Measurements from ENCODE around the gene CHRDL2.

DNA sequence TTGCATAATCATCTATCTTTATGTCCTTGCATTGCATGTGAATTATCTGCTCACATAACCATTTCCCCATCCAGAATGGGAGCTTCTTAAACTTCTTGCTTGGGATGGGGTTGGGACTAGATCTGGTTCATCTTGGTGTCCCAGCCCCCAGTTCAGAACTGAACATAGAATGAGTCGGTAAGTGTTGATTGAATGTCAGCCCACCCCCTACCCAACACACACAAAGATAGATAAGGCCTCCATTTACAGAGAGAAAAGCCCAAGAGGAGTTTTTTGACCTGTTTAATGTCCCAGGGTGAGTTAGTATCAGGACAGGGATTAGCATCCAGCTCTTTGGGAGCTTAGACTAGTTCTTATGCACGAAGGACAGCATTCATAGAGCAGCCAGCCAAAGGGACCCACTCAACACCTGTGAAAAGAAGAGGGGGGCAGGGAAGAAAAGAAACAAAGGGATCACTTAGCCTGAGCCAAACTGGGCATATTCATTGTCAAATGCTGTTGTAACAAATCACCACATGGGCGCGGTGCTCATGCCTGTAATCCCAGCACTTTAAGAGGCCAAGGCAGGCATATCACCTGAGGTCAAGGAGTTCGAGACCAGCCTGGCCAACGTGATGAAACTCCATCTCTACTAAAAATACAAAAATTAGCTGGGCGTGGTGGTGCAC lies 57.4 kb downstream of the CHRDL2 start:
- TF ChIP-seq, protein P1, sequence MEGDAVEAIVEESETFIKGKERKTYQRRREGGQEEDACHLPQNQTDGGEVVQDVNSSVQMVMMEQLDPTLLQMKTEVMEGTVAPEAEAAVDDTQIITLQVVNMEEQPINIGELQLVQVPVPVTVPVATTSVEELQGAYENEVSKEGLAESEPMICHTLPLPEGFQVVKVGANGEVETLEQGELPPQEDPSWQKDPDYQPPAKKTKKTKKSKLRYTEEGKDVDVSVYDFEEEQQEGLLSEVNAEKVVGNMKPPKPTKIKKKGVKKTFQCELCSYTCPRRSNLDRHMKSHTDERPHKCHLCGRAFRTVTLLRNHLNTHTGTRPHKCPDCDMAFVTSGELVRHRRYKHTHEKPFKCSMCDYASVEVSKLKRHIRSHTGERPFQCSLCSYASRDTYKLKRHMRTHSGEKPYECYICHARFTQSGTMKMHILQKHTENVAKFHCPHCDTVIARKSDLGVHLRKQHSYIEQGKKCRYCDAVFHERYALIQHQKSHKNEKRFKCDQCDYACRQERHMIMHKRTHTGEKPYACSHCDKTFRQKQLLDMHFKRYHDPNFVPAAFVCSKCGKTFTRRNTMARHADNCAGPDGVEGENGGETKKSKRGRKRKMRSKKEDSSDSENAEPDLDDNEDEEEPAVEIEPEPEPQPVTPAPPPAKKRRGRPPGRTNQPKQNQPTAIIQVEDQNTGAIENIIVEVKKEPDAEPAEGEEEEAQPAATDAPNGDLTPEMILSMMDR (IDR thresholded peaks at IDR 0.05) = no peak
- TF ChIP-seq POLR2A (IDR thresholded peaks at IDR 0.05) = no peak
